Endothelial cell (in vitro differentiated cells): ENCODE results near the gene GRM5. TPM values are rescaled to one million over a fixed set of nuclear protein-coding genes. Genes with fewer than 3 reads are reported as not detected.

Source experiments
- DNase-seq: peaks from one replicate; pipeline ENCODE4 v3.0.0; 2021; ENCODE audit warnings: low spot score
- H3K27ac Mint-ChIP-seq: one replicate; pipeline ENCODE4 v1.8.0; 2021; ENCODE audit warnings: mixed read lengths, inconsistent platforms; ENCODE audit not compliant: unreplicated experiment
- H3K27me3 Mint-ChIP-seq: one replicate; pipeline ENCODE4 v1.8.0; 2021; ENCODE audit warnings: mild to moderate bottlenecking, moderate library complexity, mixed read lengths, inconsistent platforms; ENCODE audit not compliant: unreplicated experiment
- H3K36me3 Mint-ChIP-seq: one replicate; pipeline ENCODE4 v1.8.0; 2021; ENCODE audit warnings: mild to moderate bottlenecking, low read depth, mixed read lengths, inconsistent platforms; ENCODE audit not compliant: unreplicated experiment
- H3K4me1 Mint-ChIP-seq: one replicate; pipeline ENCODE4 v1.8.0; 2021; ENCODE audit warnings: mild to moderate bottlenecking, mixed read lengths, inconsistent platforms; ENCODE audit not compliant: unreplicated experiment
- H3K4me3 Mint-ChIP-seq: one replicate; pipeline ENCODE4 v1.8.0; 2021; ENCODE audit warnings: mild to moderate bottlenecking, mixed read lengths, inconsistent platforms; ENCODE audit not compliant: unreplicated experiment
- H3K9me3 Mint-ChIP-seq: one replicate; pipeline ENCODE4 v1.8.0; 2021; ENCODE audit warnings: mixed read lengths, inconsistent platforms; ENCODE audit not compliant: unreplicated experiment
- total RNA-seq: library from RNA; stranded (reverse); fragmentation: NEBNext Ultra II Directional; extraction: Animal tissue kit (Norgen Biotek cat#: 25700); gene quantifications from one replicate; pipeline ENCODE4 v1.2.1, GENCODE V29; 2021; ENCODE audit not compliant: unreplicated experiment
- TF ChIP-seq, protein P1 (sequence below): fragments of 200-600 bp; sonication (generic); IDR thresholded peaks from one replicate; pipeline ENCODE4 v1.5.0; 2021; ENCODE audit warnings: antibody characterized with exemption; ENCODE audit not compliant: unreplicated experiment

GRM5 gene
- total RNA-seq, 1 donor from 2014 or later: 0.28 TPM

DNA sequence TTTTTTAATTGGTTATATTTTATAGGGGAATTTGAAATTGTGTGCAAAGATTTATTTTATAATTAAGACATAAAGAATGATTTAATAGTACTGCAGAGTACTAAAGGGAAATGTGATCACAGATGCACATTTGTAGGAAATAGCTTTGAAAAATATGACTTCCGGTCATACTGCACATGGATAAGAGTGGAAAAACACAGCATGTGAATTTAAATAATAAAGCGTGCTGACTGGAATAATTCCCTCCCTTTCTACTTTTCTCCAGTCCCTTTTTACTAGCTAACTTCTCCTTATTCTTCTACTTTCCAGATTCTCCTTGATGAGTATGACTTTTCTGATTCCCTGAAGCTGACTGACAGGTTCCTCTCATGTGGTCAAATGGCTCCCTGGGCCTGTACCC is 489.9 kb downstream of the GRM5 start:
- Mint-ChIP-seq H3K36me3 (no peaks in the 10 kb centered on the region), H3K27ac (no peak overlapping the region), H3K4me1 (peaks cover 6% of the 10 kb centered on the region)

DNA sequence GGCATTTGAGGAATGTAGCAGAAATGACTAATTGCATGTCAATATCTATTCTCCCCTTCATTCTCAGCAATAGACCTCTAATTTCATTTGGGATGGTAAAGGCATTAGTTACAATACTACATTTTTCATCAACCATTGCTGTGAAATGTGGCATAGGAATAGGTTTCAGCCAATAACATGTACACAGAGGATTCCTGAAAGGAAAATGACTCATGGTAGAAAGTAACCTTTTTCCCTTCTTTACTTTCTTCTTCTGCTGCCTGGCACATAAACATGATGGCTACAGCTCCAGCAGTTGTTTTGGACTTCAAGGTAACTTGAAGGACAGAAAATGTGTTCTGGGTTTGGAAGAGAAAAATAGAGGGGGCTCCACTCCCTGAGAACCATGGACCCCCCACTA is 496.4 kb downstream of the GRM5 start:
- H3K27me3 Mint-ChIP-seq: no peaks in the 10 kb centered on the region
- peaks cover 3% of the 10 kb centered on the region for H3K4me1 Mint-ChIP-seq
- no peak overlapping the region for H3K4me3 Mint-ChIP-seq
- DNase-seq: no peak
- no peaks in the 10 kb centered on the region for H3K9me3 Mint-ChIP-seq
- H3K27ac Mint-ChIP-seq: no peak overlapping the region
- TF ChIP-seq, protein P1, sequence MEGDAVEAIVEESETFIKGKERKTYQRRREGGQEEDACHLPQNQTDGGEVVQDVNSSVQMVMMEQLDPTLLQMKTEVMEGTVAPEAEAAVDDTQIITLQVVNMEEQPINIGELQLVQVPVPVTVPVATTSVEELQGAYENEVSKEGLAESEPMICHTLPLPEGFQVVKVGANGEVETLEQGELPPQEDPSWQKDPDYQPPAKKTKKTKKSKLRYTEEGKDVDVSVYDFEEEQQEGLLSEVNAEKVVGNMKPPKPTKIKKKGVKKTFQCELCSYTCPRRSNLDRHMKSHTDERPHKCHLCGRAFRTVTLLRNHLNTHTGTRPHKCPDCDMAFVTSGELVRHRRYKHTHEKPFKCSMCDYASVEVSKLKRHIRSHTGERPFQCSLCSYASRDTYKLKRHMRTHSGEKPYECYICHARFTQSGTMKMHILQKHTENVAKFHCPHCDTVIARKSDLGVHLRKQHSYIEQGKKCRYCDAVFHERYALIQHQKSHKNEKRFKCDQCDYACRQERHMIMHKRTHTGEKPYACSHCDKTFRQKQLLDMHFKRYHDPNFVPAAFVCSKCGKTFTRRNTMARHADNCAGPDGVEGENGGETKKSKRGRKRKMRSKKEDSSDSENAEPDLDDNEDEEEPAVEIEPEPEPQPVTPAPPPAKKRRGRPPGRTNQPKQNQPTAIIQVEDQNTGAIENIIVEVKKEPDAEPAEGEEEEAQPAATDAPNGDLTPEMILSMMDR: no peak
- no peaks in the 10 kb centered on the region for H3K36me3 Mint-ChIP-seq

More for the DNA sequence above, 489.9 kb downstream of the GRM5 start:
- Mint-ChIP-seq H3K4me3 (no peak overlapping the region), H3K9me3 (no peaks in the 10 kb centered on the region), H3K27me3 (no peaks in the 10 kb centered on the region)
- no peak for DNase-seq
- TF ChIP-seq, protein P1: no peak

- peaks cover 11% of the 10 kb centered on the region for H3K4me1 Mint-ChIP-seq
- H3K4me3 Mint-ChIP-seq: no peak overlapping the region
- no peaks in the 10 kb centered on the region for H3K36me3 Mint-ChIP-seq
- no peak for DNase-seq
- no peaks in the 10 kb centered on the region for H3K9me3 Mint-ChIP-seq
- TF ChIP-seq, protein P1: no peak
- H3K27ac Mint-ChIP-seq: no peak overlapping the region
- H3K27me3 Mint-ChIP-seq: no peaks in the 10 kb centered on the region
Observed at GRCh38 chr11:88555829-88556202, 510.0 kb downstream of the GRM5 start.

GRCh38 chr11:88555018-88555828 is 510.6 kb downstream of the GRM5 start:
- Mint-ChIP-seq H3K27me3 (no peaks in the 10 kb centered on the region), H3K4me3 (no peak overlapping the region), H3K9me3 (no peaks in the 10 kb centered on the region), H3K27ac (no peak overlapping the region), H3K36me3 (no peaks in the 10 kb centered on the region), H3K4me1 (peaks cover 11% of the 10 kb centered on the region)
- no peak for DNase-seq
- TF ChIP-seq, protein P1: no peak

DNA sequence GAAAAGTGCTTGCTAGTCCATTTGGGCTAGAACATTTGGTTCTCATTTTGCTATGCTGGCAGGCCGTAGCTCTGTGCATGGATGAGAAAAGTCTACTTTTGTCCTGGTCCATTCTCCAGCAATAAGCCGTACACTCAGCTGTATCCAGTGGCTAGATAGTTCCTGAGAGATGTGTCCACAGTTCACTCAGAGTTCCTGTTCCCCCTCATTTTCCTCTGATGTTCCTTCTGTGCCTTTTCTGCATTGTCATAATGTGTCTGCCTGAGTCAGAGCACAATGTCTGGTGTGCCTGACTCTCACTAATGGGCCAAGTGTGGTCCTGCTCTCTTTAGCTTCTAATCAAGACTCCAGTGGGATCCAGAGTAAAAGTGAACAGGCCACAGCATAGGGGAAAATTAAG is 512.6 kb downstream of the GRM5 start:
- Mint-ChIP-seq H3K36me3 (no peaks in the 10 kb centered on the region), H3K27me3 (no peaks in the 10 kb centered on the region), H3K4me1 (peaks cover 11% of the 10 kb centered on the region), H3K27ac (no peak overlapping the region), H3K9me3 (no peaks in the 10 kb centered on the region), H3K4me3 (no peak overlapping the region)
- no peak for DNase-seq
- TF ChIP-seq, protein P1: no peak
